Measurements from ENCODE around the gene ITGB3BP.

ITGB3BP gene

DNA sequence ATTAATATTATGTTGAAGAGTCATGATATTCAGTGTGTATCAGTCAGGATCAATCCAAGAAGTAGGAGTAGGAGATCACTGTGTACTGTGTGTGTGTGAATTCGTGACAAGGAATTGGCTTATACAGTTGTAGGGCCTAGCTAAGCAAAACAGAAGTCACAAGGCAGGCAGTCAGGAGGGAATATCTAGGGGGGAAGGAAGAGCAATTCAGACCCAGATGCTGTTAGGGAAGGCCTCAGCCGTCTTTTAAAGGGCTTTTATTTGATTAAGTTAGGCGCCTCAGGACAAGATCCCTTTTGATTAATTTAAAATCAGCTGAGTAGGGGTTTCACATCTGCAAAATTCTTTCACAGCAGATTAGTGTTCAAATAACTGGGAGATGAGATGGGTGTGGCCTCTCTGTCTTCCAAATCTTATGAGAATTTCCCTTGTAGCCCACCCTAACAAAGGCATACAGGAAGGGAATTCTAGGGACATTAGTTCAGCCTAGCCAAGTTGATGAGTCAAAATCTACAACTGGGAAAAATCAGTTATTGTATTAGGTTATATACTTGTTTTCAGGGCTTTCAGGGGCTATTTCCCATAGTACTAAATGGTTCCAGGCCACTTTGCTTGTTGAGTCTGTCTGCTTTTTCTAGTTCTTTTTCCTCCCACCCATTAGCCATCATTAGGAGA lies 108.2 kb downstream of the ITGB3BP start:
- DNase-seq = no peak

DNA sequence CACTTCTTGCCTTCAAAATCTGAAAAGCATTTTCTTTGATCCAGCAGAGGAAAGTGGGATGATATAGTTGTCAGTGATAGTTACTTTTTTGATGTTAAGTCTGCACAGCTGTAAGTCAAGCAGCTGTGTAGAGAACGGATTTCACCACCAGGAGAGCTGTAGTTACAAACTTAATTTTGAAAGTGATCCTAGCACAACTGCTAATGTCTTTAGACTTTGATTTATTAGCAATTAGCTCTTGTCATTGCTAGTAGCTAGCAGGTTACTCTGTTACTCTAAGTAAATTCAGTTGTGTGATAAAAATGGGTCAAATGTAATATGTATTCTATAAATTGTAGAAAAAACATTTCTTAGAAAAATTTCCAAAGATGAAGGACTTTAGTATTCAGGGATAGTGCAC lies 109.6 kb downstream of the ITGB3BP start:
- no peak for DNase-seq

DNA sequence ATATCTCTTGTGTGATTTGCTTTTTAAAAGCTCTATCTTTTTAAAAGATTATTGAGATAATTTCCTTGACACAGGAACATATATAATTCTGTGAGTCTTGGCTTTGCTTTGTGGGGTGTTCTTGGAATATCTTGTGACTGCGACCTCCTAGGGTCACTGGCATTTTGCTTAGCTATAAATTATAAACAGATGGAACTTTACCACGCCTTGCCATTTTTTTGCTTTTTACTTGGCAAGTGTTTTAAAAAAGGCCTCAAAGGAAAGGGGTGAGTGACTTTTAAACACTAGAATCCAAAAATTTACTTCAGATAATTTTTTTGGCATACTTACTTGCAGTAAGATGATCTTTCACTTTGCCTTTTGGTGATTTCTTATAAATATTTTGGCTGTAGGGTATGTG lies 112.0 kb downstream of the ITGB3BP start:
- no peak for DNase-seq

DNA sequence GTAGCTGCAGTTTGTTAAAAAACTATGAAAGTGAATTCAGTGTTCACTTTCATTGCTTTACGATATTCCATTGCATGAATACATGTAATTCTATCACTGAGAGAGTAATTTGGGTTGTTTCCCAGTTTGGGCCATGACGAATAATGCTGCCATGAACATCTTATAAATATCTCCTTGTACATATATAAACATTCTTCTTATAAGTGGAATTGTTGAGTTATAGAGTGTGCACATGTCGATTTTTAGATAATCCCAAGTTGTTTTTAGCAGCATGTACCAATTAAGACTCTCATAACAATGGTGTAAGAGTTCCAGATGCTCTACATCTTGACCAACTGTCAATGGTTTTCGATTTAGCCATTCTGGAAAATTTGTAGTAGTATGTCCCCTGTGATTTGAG lies 114.7 kb downstream of the ITGB3BP start:
- no peak for DNase-seq

DNA sequence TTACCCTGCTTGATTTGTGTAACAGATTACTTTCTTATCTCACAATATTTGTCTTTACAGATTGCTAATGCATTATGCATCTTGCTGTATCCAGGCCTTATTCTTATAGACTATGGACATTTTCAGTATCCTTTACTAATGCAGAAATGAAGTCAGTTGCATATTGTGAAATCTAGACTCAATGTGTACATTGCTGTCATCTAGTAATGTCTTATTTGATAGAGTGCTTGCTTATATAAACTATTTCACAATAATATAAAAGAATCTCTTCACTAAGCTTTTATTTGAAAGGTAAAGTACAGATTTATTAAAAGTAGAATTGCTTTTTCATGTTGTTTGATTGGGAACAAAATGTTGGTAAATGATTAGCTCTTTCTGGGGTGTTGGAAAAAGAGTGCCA lies 116.0 kb downstream of the ITGB3BP start:
- DNase-seq = no peak

DNA sequence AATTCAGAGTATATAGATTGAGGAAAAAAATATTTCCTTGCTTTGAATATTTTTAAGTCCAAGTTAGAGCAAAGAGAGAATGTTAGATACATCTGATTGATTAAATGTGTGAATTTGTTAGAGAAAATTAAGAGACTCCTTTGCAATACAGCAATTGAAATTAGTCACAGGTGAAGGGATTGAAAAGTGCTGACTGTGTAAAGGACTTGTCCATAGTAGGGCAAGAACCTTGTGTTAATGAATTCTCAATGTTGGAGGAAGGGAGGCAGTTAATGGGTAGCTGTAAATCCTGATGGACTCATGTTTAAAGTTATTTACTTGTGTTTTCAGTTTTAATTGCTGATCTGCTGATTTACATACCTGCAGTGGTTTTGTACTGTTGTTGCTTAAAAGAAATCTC lies 117.0 kb downstream of the ITGB3BP start:
- no peak for DNase-seq

DNA sequence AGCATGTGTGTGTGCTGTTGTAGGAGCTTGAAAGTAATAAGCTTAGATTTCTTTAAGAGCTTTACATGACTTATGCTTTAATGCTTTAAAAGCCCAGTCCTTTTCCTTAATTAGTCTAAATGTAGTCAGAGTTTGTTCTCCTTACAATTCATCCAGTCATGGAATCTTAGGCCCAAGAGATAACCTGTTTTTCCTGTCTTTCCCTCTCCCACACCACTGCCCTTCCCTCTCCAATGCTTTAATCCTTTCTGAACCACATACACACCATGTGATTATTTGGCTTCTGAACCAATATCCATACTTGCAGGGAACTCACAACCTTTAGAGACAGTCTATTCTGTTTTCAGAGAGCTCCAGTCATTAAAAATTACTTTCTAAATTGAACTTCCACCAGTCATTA lies 118.0 kb downstream of the ITGB3BP start:
- DNase-seq = no peak

DNA sequence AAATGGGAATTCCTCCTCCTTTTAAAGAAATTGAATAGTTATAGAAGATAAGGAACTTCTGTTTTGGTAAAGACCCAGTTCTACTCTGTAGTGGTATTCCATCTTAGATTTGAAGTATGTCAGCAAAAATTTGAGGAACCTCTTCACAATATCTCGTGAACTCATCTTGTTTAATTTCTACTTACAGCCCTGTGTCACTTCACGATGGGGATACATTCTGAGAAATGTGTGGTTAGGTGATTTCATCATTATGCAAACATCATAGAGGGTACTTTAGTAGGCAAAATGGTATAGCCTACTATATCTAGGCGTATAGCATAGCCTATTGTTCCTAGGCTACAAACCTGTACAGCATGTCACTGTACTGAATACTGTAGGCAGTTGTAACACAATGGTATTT lies 119.6 kb downstream of the ITGB3BP start:
- DNase-seq = no peak

DNA sequence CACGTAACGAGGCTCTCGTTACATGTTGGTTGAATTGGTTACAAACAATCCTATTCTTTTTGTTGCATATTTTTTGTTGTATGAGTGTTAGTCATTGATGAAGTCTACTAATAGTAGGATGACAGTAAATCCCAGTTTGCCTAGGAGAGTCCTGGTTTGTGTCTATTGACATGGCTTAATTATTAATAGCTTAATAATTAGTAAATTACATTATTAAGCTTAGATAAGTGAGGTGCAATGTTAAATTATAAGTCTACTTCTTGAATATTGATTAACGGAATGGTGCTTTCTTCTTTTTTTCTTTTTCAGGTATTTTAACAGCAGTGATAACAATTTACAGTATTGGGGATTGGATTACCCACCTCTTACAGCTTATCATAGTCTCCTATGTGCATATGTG lies 121.1 kb downstream of the ITGB3BP start:
- no peak for DNase-seq

All from stimulated activated CD8-positive, alpha-beta memory T cell treated with anti-CD3 and anti-CD28 coated beads, Interleukin-4, amount 100 ng/mL, for 48 hours (primary cell).